Measurements from ENCODE around the gene HNRNPDL.
"Not testable (repeated sequence)": the region's sequence is repeated elsewhere in the genome, so short reads cannot be mapped to it uniquely, and the experiment has no call there.

GRCh38 chr4:82386312-82386711, 44.0 kb downstream of the HNRNPDL start:
- TF ChIP-seq ZNF281 (CRISPR knock-in tag; IDR thresholded peaks at IDR 0.05); MYBL2 (CRISPR knock-in tag; IDR thresholded peaks at IDR 0.05); ZNF423 (CRISPR knock-in tag; IDR thresholded peaks at IDR 0.05); CTCF (IDR thresholded peaks at IDR 0.05); E2F5 (CRISPR knock-in tag; IDR thresholded peaks at IDR 0.05); CREM (CRISPR knock-in tag; IDR thresholded peaks at IDR 0.05); KAT7 (CRISPR knock-in tag; IDR thresholded peaks at IDR 0.05; ENCODE audit: borderline replicate concordance); ESRRA (CRISPR knock-in tag; IDR thresholded peaks at IDR 0.05; ENCODE audit: borderline replicate concordance); TP53 (CRISPR knock-in tag; IDR thresholded peaks at IDR 0.05); TEAD4 (CRISPR knock-in tag; IDR thresholded peaks at IDR 0.05); USF1 (CRISPR knock-in tag; IDR thresholded peaks at IDR 0.05); JUN (CRISPR knock-in tag; IDR thresholded peaks at IDR 0.05); ATF2 (CRISPR knock-in tag; IDR thresholded peaks at IDR 0.05; ENCODE audit: borderline replicate concordance, low read depth); MAX (CRISPR knock-in tag; IDR thresholded peaks at IDR 0.05): not testable (repeated sequence)

All from WTC11 (cell line).